SK-N-SH (cell line): ENCODE measurements around the gene RALGDS. TPM values are rescaled to one million over a fixed set of nuclear protein-coding genes. Genes with fewer than 3 reads are reported as not detected.

Experiments used
- CTCF ChIA-PET: fragments of 300-600, 350-600 bp; formaldehyde crosslinking; extraction: SDS; loops from one replicate; lab custom pipeline; 2021; lab: Yijun Ruan, JAX
- POLR2A ChIA-PET: fragments of 350-600 bp; sonication (Branson Sonifier 250); formaldehyde crosslinking; extraction: SDS; loops from one replicate; lab custom pipeline; 2020; ENCODE audit warnings: antibody characterized with exemption, inconsistent platforms; lab: Yijun Ruan, JAX
- DNase-seq: peaks from one replicate; pipeline ENCODE4 v3.0.0; 2012
- H2AFZ ChIP-seq: fragments of 200-600 bp; sonication (generic); 2 replicates; pipeline ENCODE4 v1.8.1; 2016; ENCODE audit warnings: antibody characterized with exemption, mild to moderate bottlenecking, low read depth
- H3F3A ChIP-seq: fragments of 200-600 bp; sonication (generic); replicated peaks from 2 replicates; pipeline ENCODE3; 2016; ENCODE audit warnings: antibody characterized with exemption, mild to moderate bottlenecking; ENCODE audit not compliant: insufficient read depth
- H3K27ac ChIP-seq, 2 experiments: fragments of 200-500 bp in 1 of 2; fragments of 200-600 bp in 1 of 2; sonication (Bioruptor generic) in 1 of 2; sonication (generic), shearing (Covaris generic) in 1 of 2; 2 replicates each; pipeline versions ENCODE4 v1.5.1 to v1.6.1; 2014 to 2016; ENCODE audit warnings: low read depth in 2 of 2, inconsistent platforms in 1 of 2, low read length in 1 of 2, mild to moderate bottlenecking in 1 of 2, mixed read lengths in 1 of 2
- H3K27me3 ChIP-seq: fragments of 200-600 bp; sonication (generic), shearing (Covaris generic); 2 replicates; pipeline ENCODE4 v1.6.1; 2016; ENCODE audit warnings: mixed run types; ENCODE audit not compliant: insufficient read depth
- H3K36me3 ChIP-seq, 2 experiments: fragments of 200-500 bp in 1 of 2; fragments of 200-600 bp in 1 of 2; sonication (Bioruptor generic) in 1 of 2; sonication (generic) in 1 of 2; replicated peaks in 1 of 2; 2 replicates each; pipeline versions ENCODE3 to v1.5.1; 2014 to 2016; ENCODE audit warnings: low read length in 1 of 2, mild to moderate bottlenecking in 1 of 2; ENCODE audit not compliant: insufficient read depth in 2 of 2, control insufficient read depth in 1 of 2
- H3K4me1 ChIP-seq, 2 experiments: fragments of 200-500 bp in 1 of 2; fragments of 200-600 bp in 1 of 2; sonication (Bioruptor generic) in 1 of 2; sonication (generic), shearing (Covaris generic) in 1 of 2; 2 replicates each; pipeline versions ENCODE4 v1.5.1 to v1.6.1; 2014 to 2016; ENCODE audit warnings: low read depth in 1 of 2, low read length in 1 of 2, mixed run types in 1 of 2; ENCODE audit not compliant: insufficient read depth in 2 of 2, control insufficient read depth in 1 of 2
- H3K4me2 ChIP-seq: fragments of 200-600 bp; sonication (generic), shearing (Covaris generic); 2 replicates; pipeline ENCODE4 v1.6.1; 2017; ENCODE audit warnings: mixed run types
- H3K4me3 ChIP-seq, 2 experiments: fragments of 200-500 bp in 1 of 2; fragments of 200-600 bp in 1 of 2; sonication (Bioruptor generic) in 1 of 2; sonication (generic), shearing (Covaris generic) in 1 of 2; 2 replicates each; pipeline versions ENCODE4 v1.5.1 to v1.8.1; 2014 to 2016; ENCODE audit warnings: low read depth in 2 of 2, inconsistent platforms in 1 of 2, low read length in 1 of 2, mild to moderate bottlenecking in 1 of 2, mixed read lengths in 1 of 2, moderate library complexity in 1 of 2
- H3K79me2 ChIP-seq: fragments of 200-600 bp; sonication (generic); 2 replicates; pipeline ENCODE4 v1.8.1; 2017; ENCODE audit warnings: mild to moderate bottlenecking; ENCODE audit not compliant: insufficient read depth
- H3K9ac ChIP-seq: fragments of 200-600 bp; sonication (generic); 2 replicates; pipeline ENCODE4 v1.6.1; 2017; ENCODE audit warnings: mixed run types
- H3K9me2 ChIP-seq: fragments of 200-600 bp; sonication (generic); 2 replicates; pipeline ENCODE4 v1.6.1; 2017; ENCODE audit warnings: mixed run types
- H3K9me3 ChIP-seq: fragments of 200-600 bp; sonication (generic); 2 replicates; pipeline ENCODE4 v1.6.1; 2017; ENCODE audit warnings: mixed run types, mild to moderate bottlenecking, moderate library complexity
- H4K20me1 ChIP-seq: fragments of 200-600 bp; sonication (generic); 2 replicates; pipeline ENCODE4 v1.6.1; 2017; ENCODE audit warnings: mild to moderate bottlenecking, mixed run types; ENCODE audit not compliant: insufficient read depth
- FOXJ3 ChIP-seq: sonication (generic); formaldehyde crosslinking; IDR thresholded peaks from 2 replicates; pipeline ENCODE4 v1.5.1; 2020; ENCODE audit warnings: mild to moderate bottlenecking, missing genetic modification reagents
- GABPA ChIP-seq: IDR thresholded peaks from 2 replicates; pipeline ENCODE4 v1.4.0; 2012; ENCODE audit warnings: low read depth, mild to moderate bottlenecking
- JUND ChIP-seq: IDR thresholded peaks from 2 replicates; pipeline ENCODE4 v1.4.0; 2012
- MXI1 ChIP-seq: IDR thresholded peaks from 2 replicates; pipeline ENCODE4 v1.6.1; 2012; ENCODE audit warnings: mild to moderate bottlenecking, low read depth, low read length, improper control_type of control experiment
- POLR2AphosphoS5 ChIP-seq: IDR thresholded peaks from 2 replicates; pipeline ENCODE4 v1.6.1; 2012; ENCODE audit warnings: low read depth, low read length
- RCOR1 ChIP-seq: fragments of 150-350 bp; IDR thresholded peaks from 2 replicates; pipeline ENCODE4 v1.6.1; 2017; ENCODE audit warnings: antibody characterized with exemption, low read length
- RFX5 ChIP-seq: IDR thresholded peaks from 2 replicates; pipeline ENCODE4 v1.6.1; 2012; ENCODE audit warnings: mild to moderate bottlenecking, improper control_type of control experiment, low read length
- TAF1 ChIP-seq: IDR thresholded peaks from 2 replicates; pipeline ENCODE4 v1.6.1; 2012; ENCODE audit warnings: low read depth, mild to moderate bottlenecking, low read length, moderate library complexity, borderline replicate concordance
- TCF12 ChIP-seq: IDR thresholded peaks from 2 replicates; pipeline ENCODE4 v1.4.0; 2012
- WGBS: methylation state at CpG from one replicate; pipeline ENCODE4 v1.1.6; 2017; ENCODE audit warnings: low lambda C conversion rate; 5-methylcytosine and 5-hydroxymethylcytosine counted together
- polyA plus RNA-seq, 3 experiments: library from polyadenylated mRNA; depleted of rRNA; stranded (reverse); fragments of >200 nt; gene quantifications; 2 replicates each; pipeline ENCODE4 v1.2.3, GENCODE V29; 2012
- TF ChIP-seq, protein P1 (sequence below): IDR thresholded peaks from 2 replicates; pipeline ENCODE4 v1.4.0; 2012; ENCODE audit warnings: low read depth, borderline replicate concordance
- TF ChIP-seq, protein P2 (sequence below): IDR thresholded peaks from 2 replicates; pipeline ENCODE4 v1.4.0; 2012; ENCODE audit warnings: low read depth
- TF ChIP-seq, protein P3 (sequence below): fragments of 150-350 bp; IDR thresholded peaks from 2 replicates; pipeline ENCODE4 v1.6.1; 2016; ENCODE audit warnings: mild to moderate bottlenecking, low read depth, low read length
- TF ChIP-seq, protein P4 (sequence below): IDR thresholded peaks from 2 replicates; pipeline ENCODE4 v1.6.1; 2012; ENCODE audit warnings: mild to moderate bottlenecking, low read depth, low read length, moderate library complexity

The RALGDS gene
- polyA plus RNA-seq, 1 of the 3 experiments (the other 2 are of a cell fraction) = 64.7 TPM

DNA sequence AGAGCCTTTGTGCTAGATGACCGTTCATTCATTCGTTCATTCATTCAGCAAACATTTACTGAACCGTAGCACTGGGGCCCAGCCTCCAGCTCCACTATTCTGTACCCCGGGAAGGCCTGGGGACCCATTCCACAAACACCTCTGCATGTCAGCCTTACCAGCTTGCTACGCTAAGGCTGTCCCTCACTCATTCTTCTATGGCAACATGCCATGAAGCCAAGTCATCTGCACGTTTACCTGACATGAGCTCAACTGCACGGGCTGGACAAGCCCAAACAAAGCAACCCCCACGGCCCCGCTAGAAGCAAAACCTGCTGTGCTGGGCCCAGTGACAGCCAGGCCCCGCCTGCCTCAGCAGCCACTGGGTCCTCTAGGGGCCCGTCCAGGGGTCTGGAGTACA is 53.2 kb downstream of the RALGDS start:
- ChIA-PET CTCF (interaction anchor here (3.3 kb wide), 1 partner anchor 80 kb away, joined by 10 read pairs; no protein-coding TSS in a partner anchor), POLR2A (interaction anchor here (1.0 kb wide), 1 partner anchor 10 kb away, joined by 3 read pairs; no protein-coding TSS in a partner anchor)
- Histone ChIP-seq H3K27me3 (no peaks in the 10 kb centered on the region), H4K20me1 (no peaks in the 10 kb centered on the region), H3K4me3 (no peak overlapping the region), H3K27ac (no peak overlapping the region), H2AFZ (no peak overlapping the region), H3K4me2 (no peak overlapping the region), H3K9me3 (no peaks in the 10 kb centered on the region), H3K9me2 (no peaks in the 10 kb centered on the region), H3K4me1 (no peaks in the 10 kb centered on the region), H3F3A (no peaks in the 10 kb centered on the region), H3K9ac (no peak overlapping the region), H3K36me3 (no peaks in the 10 kb centered on the region), H3K79me2 (no peaks in the 10 kb centered on the region)
- DNase-seq = no peak
- no peak for TF ChIP-seq RCOR1
- TF ChIP-seq, protein P1, sequence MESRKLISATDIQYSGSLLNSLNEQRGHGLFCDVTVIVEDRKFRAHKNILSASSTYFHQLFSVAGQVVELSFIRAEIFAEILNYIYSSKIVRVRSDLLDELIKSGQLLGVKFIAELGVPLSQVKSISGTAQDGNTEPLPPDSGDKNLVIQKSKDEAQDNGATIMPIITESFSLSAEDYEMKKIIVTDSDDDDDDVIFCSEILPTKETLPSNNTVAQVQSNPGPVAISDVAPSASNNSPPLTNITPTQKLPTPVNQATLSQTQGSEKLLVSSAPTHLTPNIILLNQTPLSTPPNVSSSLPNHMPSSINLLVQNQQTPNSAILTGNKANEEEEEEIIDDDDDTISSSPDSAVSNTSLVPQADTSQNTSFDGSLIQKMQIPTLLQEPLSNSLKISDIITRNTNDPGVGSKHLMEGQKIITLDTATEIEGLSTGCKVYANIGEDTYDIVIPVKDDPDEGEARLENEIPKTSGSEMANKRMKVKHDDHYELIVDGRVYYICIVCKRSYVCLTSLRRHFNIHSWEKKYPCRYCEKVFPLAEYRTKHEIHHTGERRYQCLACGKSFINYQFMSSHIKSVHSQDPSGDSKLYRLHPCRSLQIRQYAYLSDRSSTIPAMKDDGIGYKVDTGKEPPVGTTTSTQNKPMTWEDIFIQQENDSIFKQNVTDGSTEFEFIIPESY = no peak
- TF ChIP-seq GABPA = no peak
- no peak for TF ChIP-seq RFX5
- TF ChIP-seq, protein P2, sequence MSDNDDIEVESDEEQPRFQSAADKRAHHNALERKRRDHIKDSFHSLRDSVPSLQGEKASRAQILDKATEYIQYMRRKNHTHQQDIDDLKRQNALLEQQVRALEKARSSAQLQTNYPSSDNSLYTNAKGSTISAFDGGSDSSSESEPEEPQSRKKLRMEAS = no peak
- no peak for TF ChIP-seq POLR2AphosphoS5
- TF ChIP-seq JUND = no peak
- no peak for TF ChIP-seq MXI1
- no peak for TF ChIP-seq TAF1
- no peak for TF ChIP-seq FOXJ3 (CRISPR knock-in tag)
- TF ChIP-seq, protein P3, sequence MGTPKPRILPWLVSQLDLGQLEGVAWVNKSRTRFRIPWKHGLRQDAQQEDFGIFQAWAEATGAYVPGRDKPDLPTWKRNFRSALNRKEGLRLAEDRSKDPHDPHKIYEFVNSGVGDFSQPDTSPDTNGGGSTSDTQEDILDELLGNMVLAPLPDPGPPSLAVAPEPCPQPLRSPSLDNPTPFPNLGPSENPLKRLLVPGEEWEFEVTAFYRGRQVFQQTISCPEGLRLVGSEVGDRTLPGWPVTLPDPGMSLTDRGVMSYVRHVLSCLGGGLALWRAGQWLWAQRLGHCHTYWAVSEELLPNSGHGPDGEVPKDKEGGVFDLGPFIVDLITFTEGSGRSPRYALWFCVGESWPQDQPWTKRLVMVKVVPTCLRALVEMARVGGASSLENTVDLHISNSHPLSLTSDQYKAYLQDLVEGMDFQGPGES = no peak
- no peak for TF ChIP-seq TCF12
- TF ChIP-seq, protein P4, sequence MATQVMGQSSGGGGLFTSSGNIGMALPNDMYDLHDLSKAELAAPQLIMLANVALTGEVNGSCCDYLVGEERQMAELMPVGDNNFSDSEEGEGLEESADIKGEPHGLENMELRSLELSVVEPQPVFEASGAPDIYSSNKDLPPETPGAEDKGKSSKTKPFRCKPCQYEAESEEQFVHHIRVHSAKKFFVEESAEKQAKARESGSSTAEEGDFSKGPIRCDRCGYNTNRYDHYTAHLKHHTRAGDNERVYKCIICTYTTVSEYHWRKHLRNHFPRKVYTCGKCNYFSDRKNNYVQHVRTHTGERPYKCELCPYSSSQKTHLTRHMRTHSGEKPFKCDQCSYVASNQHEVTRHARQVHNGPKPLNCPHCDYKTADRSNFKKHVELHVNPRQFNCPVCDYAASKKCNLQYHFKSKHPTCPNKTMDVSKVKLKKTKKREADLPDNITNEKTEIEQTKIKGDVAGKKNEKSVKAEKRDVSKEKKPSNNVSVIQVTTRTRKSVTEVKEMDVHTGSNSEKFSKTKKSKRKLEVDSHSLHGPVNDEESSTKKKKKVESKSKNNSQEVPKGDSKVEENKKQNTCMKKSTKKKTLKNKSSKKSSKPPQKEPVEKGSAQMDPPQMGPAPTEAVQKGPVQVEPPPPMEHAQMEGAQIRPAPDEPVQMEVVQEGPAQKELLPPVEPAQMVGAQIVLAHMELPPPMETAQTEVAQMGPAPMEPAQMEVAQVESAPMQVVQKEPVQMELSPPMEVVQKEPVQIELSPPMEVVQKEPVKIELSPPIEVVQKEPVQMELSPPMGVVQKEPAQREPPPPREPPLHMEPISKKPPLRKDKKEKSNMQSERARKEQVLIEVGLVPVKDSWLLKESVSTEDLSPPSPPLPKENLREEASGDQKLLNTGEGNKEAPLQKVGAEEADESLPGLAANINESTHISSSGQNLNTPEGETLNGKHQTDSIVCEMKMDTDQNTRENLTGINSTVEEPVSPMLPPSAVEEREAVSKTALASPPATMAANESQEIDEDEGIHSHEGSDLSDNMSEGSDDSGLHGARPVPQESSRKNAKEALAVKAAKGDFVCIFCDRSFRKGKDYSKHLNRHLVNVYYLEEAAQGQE = no peak
- 87% methylated on average over 10 of the region's 11 CpGs for WGBS
